ENCODE results near the gene TMA7. TPM values are rescaled to one million over a fixed set of nuclear protein-coding genes. Genes with fewer than 3 reads are reported as not detected.
"Not testable (repeated sequence)": the region's sequence is repeated elsewhere in the genome, so short reads cannot be mapped to it uniquely, and the experiment has no call there.

TMA7 gene
- total RNA-seq, 1 donor from 2014 or later: 186 TPM

- Mint-ChIP-seq H3K4me1 (peaks cover 29% of the 10 kb centered on the region), H3K27ac (peak overlapping the region; percentile 34), H3K27me3 (ENCODE audit: low read depth) (no peaks in the 10 kb centered on the region), H3K4me3 (no peak overlapping the region), H3K36me3 (peaks cover 17% of the 10 kb centered on the region), H3K9me3 (no peaks in the 10 kb centered on the region)
- no peak for DNase-seq (ENCODE audit: low spot score in 2 of 2, unreplicated experiment in 2 of 2)
- TF ChIP-seq CTCF (IDR thresholded peaks at IDR 0.05; ENCODE audit: unreplicated experiment): no peak
Observed at GRCh38 chr3:48469046-48469915, 29.2 kb downstream of the TMA7 start.

GRCh38 chr3:48470286-48470685, 30.2 kb downstream of the TMA7 start:
- Mint-ChIP-seq H3K27ac (peak overlapping the region; percentile 64), H3K36me3 (peaks cover 17% of the 10 kb centered on the region), H3K9me3 (no peaks in the 10 kb centered on the region), H3K27me3 (ENCODE audit: low read depth) (no peaks in the 10 kb centered on the region), H3K4me3 (peak overlapping the region; percentile 31), H3K4me1 (peaks cover 34% of the 10 kb centered on the region)
- TF ChIP-seq CTCF (IDR thresholded peaks at IDR 0.05; ENCODE audit: unreplicated experiment): no peak
- no peak for DNase-seq (ENCODE audit: low spot score in 2 of 2, unreplicated experiment in 2 of 2)

GRCh38 chr3:48472673-48472922, 32.5 kb downstream of the TMA7 start:
- peaks cover 15% of the 10 kb centered on the region for H3K36me3 Mint-ChIP-seq
- no peaks in the 10 kb centered on the region for H3K27me3 Mint-ChIP-seq (ENCODE audit: low read depth)
- peaks cover 18% of the 10 kb centered on the region for H3K4me1 Mint-ChIP-seq
- peak overlapping the region; percentile 100 for H3K27ac Mint-ChIP-seq
- no peak for DNase-seq (ENCODE audit: low spot score in 2 of 2, unreplicated experiment in 2 of 2)
- H3K9me3 Mint-ChIP-seq: no peaks in the 10 kb centered on the region
- H3K4me3 Mint-ChIP-seq: peak overlapping the region; percentile 92
- no peak for TF ChIP-seq CTCF (IDR thresholded peaks at IDR 0.05; ENCODE audit: unreplicated experiment)

- Mint-ChIP-seq H3K27me3 (ENCODE audit: low read depth) (no peaks in the 10 kb centered on the region), H3K36me3 (peaks cover 10% of the 10 kb centered on the region), H3K27ac (peak overlapping the region; percentile 100), H3K4me1 (peaks cover 18% of the 10 kb centered on the region), H3K4me3 (peak overlapping the region; percentile 92), H3K9me3 (no peaks in the 10 kb centered on the region)
- DNase-seq (ENCODE audit: low spot score in 2 of 2, unreplicated experiment in 2 of 2): peak; percentile 88 to 89
- TF ChIP-seq CTCF (IDR thresholded peaks at IDR 0.05; ENCODE audit: unreplicated experiment): no peak
Observed at GRCh38 chr3:48472923-48473616, 33.0 kb downstream of the TMA7 start.

GRCh38 chr3:48473617-48473952, 33.5 kb downstream of the TMA7 start:
- Mint-ChIP-seq H3K36me3 (peaks cover 9% of the 10 kb centered on the region), H3K27ac (peak overlapping the region; percentile 100), H3K4me1 (peaks cover 18% of the 10 kb centered on the region), H3K9me3 (no peaks in the 10 kb centered on the region), H3K27me3 (ENCODE audit: low read depth) (no peaks in the 10 kb centered on the region), H3K4me3 (peak overlapping the region; percentile 92)
- TF ChIP-seq CTCF (IDR thresholded peaks at IDR 0.05; ENCODE audit: unreplicated experiment): no peak
- no peak for DNase-seq (ENCODE audit: low spot score in 2 of 2, unreplicated experiment in 2 of 2)

- not testable (repeated sequence) for H3K9me3 Mint-ChIP-seq; H3K27ac Mint-ChIP-seq; H3K4me3 Mint-ChIP-seq; H3K36me3 Mint-ChIP-seq; H3K27me3 Mint-ChIP-seq (ENCODE audit: low read depth); DNase-seq (ENCODE audit: low spot score in 2 of 2, unreplicated experiment in 2 of 2)
- H3K4me1 Mint-ChIP-seq: peaks cover 18% of the 10 kb centered on the region
Observed at GRCh38 chr3:48474031-48474430, 34.0 kb downstream of the TMA7 start.
